ENCODE measurements around the gene PI4KB.

DNA sequence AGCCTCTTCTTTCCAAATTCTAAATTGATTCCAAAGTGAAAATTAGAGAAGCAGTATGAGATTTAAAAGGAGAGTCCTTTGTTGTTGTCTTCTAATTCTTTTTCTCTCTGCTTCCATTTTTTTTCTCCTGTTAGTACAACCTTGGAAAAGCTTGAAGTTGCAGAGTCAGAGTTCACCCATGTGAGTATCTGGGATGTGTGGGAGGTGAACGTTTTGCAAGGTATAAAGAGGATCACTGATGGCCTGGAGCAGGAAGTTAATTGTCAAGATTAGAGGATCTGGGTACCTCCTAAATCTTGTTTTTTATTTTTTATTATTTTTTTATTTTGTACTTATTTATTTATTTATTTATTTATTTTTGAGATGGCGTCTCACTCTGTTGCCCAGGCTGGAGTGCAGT lies 80.4 kb downstream of the PI4KB start:
- TF ChIP-seq, protein P1, sequence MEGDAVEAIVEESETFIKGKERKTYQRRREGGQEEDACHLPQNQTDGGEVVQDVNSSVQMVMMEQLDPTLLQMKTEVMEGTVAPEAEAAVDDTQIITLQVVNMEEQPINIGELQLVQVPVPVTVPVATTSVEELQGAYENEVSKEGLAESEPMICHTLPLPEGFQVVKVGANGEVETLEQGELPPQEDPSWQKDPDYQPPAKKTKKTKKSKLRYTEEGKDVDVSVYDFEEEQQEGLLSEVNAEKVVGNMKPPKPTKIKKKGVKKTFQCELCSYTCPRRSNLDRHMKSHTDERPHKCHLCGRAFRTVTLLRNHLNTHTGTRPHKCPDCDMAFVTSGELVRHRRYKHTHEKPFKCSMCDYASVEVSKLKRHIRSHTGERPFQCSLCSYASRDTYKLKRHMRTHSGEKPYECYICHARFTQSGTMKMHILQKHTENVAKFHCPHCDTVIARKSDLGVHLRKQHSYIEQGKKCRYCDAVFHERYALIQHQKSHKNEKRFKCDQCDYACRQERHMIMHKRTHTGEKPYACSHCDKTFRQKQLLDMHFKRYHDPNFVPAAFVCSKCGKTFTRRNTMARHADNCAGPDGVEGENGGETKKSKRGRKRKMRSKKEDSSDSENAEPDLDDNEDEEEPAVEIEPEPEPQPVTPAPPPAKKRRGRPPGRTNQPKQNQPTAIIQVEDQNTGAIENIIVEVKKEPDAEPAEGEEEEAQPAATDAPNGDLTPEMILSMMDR (IDR thresholded peaks at IDR 0.05 in 8 of 11, conservative IDR thresholded peaks at IDR 0.05 in 3 of 11), result no peak
- no peak for TF ChIP-seq POLR2A (IDR thresholded peaks at IDR 0.05)
- no peak for TF ChIP-seq POLR2AphosphoS5 (IDR thresholded peaks at IDR 0.05)

Measured in spleen (tissue), 7 donors.